Measurements from ENCODE around the gene SUCO.

- no peak for TF ChIP-seq CTCF (IDR thresholded peaks at IDR 0.05)
- no peak for TF ChIP-seq POLR2A (IDR thresholded peaks at IDR 0.05)
These were observed 75.2 kb downstream of the SUCO start for GRCh38 chr1:172608098-172608601.
